SKM-1 treated with dmso at 0.1 percent for 144 hours (cell line): ENCODE results near the gene MAST4.

Experiments used
- DNase-seq: peaks from one replicate; lab custom pipeline; 2025; ENCODE audit not compliant: unreplicated experiment; lab: John Stamatoyannopoulos, UW

MAST4 gene

DNA sequence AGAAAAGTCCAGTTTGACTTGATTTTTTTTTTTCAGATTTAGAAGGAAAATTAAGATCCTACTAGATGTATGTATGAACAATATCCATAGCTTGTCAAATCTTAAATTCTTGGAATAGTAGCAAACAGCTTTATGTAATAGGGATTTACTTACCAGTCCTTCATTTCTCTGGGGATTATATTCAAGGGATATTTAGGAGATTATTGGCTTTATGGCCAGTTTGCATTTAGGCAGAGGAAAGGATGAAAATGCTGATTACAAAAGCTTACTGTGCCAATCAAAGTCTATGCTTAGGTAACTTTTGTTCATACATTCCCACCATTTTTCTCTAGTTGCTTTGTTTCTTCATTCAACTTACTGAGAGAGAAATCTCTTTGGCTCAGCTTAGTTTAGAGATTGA lies 47.9 kb downstream of the MAST4 start:
- DNase-seq: no peak

DNA sequence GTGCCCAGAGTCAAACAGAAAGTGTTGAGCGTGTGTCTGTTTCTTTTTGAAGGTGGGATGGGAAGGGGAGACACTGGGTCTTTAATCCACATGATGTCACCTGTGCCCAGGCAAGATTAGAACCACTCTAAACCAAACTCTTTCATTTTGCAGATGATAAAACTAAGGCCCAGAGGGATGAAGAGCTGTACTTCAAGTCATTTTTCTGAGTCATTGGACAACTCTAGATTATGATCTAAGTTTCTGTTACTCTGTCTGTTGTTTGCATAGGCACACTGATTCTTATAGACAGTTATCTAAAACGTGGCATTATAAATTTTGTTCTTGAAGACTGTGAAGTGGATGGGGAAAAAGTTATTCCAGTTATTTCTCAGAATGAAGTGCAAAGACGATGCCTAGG lies 48.8 kb downstream of the MAST4 start:
- DNase-seq: no peak

DNA sequence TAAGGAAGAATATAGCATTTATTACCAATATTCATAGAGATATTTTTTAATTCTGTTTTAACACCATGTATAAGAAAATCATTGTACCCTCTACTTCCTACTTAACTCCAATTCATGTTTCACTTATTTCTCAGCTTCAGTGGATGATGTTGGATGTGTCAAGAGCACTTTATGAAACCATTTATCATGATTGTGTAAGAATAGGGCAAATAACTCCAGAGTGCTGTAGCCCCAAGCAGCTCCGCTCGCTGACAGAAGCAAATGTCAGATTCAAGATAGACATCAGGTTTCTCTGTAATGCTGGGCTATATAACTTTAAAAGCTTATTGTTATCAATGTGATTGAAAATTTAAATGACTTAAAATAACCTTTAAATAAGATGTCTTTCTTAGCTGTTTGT lies 50.4 kb downstream of the MAST4 start:
- DNase-seq: no peak

DNA sequence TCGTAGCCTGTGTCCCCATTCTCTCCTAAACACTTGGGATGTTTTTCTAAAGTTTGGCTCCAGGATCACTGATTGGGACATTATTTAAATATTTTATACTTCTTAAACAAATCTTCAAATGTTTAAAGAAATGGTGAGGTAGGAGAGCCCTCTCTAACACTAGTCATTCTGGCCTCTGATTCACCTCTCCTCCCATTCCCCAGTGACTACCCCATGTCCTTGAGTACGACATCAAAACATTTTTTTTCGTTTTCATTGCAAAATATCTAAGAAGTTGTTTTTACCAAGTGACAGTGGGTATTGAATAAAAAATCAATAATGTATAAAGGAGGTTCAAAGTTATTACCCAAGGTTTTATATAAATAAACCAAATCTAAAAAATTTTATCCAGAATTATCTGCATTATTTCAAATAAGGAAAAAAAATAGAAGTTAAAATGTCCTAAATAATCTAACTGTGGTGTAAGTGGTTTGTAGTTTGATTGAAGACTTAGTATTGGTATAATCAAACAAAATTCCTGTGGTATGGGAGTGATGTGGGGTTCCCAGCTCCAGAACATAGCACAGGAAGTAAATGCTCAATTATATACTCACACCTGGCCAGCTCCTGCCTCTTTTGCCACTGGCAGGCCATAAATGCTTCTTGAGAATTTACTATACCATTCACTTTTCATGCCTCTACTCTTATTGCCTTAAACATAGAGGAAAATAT lies 51.1 kb downstream of the MAST4 start:
- DNase-seq: no peak

DNA sequence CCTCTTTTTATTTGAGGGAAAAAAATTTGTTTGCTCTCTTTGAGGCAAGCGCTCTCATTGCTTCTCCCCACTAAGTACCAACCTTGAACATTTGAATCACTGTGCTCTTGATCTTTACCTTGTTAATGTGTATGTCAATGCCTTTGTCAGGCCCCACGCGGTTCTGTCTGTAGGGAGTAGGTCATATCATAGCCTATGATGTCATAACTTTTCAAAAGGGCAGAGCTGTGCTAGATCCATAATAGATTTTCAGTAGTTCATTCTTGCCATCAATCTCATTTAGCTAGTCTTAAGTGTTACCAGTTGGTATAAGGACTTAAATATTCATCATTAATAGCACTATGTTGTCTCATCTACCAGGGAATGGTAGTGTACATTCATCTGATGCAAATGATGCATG lies 56.6 kb downstream of the MAST4 start:
- DNase-seq: no peak

DNA sequence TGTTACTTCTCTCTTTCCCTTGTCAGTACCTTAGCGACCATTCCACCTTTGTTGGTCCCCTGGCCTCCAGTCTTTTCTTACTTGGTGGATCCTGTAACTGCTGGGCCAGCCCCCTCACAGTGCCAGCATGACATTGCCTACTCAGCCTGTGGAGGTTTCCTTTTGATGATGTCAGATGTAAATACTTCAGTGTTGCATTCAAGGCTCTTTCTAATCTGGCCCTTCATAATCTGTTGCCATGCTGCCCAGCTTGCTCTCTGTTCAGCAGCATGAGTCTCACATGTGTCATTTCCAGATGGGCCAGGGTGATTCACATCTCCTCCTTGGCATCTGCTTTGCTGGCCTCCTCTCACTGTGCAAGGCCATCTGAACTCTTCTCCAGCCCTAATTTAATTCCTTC lies 57.1 kb downstream of the MAST4 start:
- no peak for DNase-seq

DNA sequence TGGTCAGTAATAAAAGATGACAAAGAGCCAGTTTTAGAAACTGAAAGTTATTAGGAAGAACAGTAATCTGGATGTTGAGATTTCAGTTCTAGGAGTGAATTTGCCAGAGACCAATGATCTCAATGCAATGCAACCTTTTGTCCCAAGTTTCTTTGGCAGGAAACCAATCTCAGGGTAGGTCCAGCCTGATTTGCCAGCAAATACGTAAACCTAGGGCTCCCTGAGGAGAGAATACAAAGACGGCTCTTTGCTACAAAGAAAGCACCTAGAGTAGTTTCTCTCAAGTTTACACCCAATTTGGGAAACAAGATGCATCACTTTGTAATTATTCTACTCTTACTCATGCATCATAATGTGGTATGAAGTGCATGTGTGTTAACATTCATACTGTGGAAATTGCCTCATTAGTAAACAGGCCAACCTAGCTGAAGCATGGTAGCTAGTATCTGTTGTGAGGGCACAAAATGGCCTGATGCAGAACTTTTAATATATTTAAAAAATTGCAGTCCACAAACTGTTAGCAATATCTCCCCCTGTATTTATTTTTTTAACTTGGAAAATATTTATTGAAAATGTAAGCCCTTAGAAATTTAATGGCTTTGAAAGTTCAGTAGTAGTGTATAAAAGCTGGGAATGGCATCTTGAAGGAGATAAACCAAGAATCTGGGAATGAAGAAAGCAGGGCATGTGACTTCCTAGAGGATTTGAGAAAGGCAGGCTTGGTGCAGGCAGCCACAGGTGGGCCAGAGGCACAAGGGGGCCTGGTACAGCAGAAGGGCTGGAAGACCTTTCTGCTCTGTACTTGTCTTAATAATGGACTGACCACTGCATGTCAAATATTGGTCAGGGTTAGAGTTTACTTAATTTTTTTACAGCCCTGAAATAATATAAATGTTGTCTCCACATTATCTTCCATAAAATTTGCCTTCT lies 59.5 kb downstream of the MAST4 start:
- no peak for DNase-seq

DNA sequence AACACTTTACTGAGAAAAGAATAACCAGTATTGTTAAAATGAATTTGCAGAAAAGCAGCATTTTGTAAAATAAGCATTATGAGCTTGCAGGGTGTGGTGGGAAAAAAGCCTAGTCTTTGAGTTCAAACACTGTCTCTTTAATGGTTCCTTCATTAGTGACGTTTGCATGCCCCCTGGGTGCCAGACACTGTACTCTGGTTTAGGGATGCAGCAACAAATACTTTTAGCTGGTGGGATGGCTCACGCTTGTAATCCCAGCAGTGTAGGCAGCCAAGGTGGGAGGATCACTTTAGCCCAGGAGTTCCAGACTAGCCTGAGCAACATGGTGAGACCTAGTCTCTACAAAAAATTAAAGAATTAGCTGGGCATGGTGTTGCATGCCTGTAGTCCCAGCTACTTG lies 62.3 kb downstream of the MAST4 start:
- no peak for DNase-seq

DNA sequence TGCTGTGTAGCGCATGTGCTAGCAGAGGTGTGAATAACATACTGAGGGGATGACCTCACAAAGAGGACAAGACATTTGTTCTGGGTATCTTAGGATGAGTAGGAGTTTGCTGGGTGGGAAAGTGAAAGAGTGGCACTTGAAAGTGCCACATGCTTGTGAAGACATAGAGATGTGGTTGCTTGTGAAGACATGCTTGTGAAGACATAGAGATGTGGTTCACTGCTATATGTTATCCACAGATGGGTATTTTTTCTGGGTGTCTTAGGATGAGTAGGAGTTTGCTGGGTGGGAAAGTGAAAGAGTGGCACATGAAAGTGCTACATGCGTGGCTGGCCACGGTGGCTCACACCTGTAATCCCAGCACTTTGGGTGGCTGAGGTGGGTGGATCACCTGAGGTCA lies 63.6 kb downstream of the MAST4 start:
- DNase-seq: no peak

DNA sequence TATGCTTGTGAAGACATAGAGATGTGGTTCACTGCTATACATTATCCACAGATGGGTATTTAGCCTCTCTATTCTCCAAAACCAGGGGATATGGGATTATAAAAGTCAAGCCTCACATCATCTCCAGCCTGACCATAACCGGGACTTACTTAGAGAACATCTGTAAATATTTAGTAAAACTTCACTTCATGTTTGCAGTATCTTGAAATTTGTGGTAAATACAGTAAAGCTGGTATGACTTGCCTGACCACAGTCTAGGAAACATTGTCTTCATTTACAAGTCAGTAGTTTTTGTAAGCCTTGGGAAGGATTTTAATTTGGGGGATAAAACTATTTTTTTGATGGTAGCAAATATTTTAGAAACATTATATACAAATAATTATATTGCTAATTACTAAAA lies 64.2 kb downstream of the MAST4 start:
- no peak for DNase-seq

DNA sequence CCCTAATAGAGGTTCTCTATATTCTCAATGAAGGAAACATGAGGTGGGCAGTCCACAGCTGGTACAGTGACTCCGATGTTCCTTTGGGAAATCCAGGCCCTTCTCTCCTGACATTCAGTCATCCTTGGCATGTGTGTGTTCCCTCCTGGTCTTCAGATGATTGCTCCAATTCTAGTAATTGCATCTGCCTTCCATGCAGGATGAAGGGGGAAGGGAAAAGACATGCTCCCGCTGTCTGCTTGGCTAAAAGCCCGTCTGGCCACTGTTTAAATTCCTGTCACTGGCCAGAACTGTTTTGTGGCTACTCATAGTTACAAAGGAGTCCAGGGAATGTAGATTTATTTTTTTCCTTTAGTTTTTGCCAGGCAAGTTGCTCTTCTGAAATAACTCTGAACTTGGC lies 65.0 kb downstream of the MAST4 start:
- DNase-seq: no peak

DNA sequence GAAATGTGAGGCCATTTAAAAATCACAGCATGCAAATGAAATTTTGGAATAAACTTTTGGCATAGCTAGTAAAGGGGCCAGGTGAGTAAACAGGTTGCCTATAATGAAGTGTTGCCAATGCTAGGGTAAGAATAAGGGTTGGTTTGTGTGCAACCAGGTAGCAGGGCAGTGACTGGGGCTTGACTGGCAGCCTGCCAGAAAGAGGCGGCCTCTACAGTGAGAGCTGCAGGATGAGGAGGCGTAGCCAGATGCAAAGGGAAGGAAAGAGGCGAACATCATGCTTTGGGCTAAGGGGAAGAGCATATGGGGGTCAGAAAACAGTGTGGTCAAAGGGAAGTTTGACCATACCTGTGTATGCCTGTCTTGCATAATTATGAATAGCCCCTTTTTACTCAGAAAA lies 70.6 kb downstream of the MAST4 start:
- DNase-seq: no peak

DNA sequence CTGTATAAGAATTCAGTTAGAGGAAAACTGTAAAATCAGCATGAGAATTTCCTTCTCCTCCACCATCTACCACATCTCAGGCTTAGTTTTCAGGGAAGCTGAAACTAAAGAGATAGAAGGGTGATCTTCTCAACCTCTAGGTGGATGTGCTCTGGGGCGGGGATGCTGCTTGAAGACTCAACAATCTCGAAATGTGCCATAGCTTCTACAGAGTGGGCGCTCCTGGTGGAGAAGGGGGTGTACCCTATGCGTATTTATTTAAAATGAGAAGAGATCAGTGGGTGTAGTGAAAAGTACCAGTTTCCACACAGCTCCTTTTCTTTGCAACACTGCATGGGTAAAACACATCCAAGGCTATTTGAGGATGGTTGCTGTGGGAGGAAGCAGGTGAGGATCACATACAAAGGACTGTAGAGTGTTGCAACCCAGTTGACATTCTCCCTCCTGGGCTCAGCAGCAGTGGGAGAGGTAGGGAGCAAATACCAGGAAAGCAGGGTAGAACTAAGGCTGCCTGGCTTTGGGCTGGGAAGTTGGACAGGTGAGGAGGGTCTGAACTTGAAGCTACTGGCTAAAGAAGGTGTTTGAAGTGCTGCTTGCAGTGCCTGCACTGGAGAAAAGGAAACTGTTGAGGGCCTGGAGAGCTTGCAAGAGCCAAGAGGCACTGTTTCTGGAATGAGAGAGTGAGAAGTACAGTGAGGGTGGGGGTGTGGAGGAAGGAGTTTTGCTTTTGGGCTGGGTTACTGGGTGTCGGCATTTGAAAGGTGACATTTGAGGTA lies 73.1 kb downstream of the MAST4 start:
- DNase-seq: no peak

DNA sequence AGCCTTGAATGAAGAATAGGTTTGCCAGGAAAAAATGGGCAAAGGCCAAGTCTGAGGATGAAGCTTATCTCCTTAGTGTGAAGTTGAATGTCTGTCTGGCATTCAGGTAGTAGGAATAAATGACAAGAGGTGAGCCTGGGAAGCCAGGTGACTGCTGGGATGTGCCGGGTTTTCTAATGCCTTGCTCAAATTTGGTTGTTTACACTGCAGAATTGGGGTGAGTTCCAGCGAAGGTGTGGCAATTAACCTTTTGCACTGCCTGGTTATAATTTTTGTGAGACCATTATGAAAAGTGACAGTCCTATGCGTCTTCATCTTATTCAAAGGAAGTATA lies 73.6 kb downstream of the MAST4 start:
- no peak for DNase-seq

DNA sequence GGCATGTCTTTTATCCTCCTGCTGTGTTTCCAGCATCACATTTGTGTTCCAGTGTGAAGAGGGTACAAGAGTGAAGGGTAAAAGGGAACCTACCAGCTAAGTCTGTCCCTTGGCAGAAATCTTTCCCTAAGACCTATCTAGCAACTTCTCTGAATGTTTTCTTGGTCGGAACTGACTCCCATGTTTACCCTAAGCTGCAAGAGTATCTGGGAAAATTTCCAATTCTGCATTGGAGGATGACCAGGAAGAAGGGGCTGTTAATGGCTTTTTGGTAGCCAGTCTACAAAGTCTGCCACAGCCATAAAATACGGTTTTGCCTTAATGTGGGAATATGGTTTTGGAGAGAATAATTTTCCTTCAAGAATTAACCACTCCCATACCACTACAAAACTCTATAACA lies 75.1 kb downstream of the MAST4 start:
- DNase-seq: no peak

DNA sequence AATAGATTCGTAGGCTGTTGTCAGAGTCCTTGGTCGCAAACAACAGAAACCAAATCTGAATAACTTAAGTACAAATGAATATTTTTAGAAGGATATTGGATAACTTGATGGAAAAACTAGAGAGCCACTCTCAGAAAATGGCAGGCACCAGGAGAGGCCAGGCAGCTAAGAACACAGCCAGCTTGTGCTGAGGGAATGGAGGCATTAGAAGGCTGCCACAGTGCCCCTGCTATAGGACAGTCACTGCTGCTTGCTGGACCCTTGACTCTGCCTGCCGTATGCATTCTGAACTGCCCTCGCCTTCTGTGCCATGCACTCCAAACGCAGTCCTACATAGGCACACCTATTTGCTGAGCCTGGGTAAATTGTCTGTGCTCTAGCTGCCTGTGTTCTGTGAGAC lies 78.6 kb downstream of the MAST4 start:
- no peak for DNase-seq

DNA sequence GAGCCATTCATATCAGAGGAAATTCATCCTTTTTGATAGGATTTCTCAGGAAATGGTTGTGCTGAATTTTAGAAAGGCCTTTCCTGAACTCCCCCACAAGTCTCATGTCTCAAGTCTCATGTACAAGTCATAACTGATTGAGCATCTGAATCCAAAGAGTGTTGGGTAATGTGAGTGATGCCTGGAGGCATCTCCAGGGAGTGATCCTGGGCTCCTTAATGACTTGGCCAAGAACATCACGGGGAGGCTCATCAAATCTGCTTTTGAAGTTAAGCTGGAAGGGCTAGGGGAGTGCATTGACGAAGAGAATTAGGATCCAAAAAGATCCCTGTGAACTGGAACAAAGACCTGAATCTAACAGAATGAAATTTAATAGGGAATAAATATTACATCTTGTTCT lies 79.2 kb downstream of the MAST4 start:
- no peak for DNase-seq

DNA sequence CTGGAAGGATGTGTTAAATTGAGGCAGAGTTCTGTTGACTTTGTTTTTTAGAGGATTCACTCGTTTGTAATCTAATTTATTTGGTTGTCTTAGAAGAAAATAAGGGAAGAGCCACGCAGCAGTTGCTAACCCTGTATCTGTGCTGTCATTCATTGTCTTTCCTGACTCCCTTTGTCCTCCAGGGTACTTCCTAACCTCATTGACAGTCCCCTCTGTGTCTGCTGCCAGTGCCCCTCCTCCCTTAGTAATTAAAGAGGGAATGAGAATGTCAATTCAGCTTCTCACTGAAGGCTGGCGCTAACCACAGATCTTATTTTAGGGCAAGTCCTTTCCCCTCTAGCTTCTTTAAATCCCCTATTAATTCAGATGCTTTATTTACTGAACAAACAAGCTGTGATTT lies 84.0 kb downstream of the MAST4 start:
- DNase-seq: no peak

DNA sequence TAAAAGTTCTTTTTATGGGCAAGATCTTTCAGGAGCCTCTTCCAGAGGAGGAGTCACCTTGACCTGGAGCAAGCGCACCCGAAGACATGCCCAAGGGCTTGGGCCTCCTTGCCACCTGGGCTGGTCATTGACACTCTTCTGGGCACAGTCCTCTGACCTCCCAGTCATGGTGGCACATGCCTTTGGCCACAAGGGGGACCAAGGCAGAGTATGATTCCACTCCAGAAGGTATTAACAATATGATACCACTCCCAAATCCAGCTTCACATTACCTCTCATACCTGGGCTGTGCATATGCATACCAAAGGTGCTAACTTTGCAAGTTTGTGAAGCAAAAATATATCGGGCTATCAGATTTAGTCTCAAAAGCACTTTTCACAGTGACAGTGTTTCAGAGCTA lies 84.6 kb downstream of the MAST4 start:
- no peak for DNase-seq

DNA sequence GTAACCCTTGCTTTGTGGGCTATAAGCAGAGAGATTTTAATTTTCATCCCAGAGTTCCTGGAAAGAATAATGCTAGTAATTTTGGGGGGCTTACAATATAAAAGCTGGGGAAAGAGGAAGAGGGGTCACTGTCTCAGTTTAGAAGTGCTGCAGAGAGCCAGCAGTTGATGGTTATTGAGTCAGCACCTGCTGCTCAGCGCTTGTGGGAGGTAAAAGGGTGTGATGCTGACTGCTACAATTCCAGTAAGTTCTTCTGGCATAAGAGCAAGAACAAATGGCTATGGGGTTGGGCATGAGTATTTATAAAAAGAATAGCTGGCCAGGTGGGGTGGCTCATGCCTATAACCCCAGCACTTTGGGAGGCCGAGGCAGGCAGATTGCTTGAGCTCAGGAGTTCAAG lies 88.5 kb downstream of the MAST4 start:
- DNase-seq: no peak

DNA sequence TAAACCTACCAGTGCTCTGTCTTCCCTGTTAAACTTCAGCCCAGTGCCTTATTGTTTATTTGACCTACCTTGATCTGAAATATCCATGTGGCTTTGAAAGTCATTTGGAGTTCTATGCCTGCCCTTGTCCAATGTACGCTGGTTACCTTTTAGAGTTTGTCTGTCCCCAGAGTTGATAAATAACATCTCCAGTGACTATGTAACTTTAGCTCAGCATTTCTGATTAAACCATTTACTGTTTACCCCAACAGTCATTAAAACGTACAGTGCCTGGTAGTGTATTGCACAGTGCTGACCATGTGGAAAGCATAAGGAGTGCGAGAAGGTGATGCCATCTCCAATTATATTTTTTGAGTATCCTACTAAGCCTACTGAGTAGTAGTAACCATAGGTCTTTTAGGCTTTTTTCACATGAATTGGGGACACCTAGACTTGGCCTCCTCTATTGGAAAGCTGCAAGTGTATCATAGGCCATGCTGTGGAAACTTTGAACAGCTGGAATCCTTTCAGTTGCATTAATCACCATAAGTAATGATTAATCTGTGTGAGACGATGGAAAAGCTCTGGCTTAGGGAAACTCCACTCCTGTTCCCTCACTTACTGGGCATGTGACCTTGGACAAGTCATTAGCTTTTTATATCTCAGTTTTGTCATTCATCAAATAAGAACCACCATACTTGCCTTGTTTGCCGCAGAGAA lies 93.5 kb downstream of the MAST4 start:
- no peak for DNase-seq
